Mammary epithelial cell (primary cell): ENCODE data around the gene GRAP.
"Not testable (repeated sequence)": the region's sequence is repeated elsewhere in the genome, so short reads cannot be mapped to it uniquely, and the experiment has no call there.

Source experiments
- EZH2 ChIP-seq: IDR thresholded peaks from 2 replicates; pipeline ENCODE4 v1.6.1; 2012; ENCODE audit warnings: low read length, inconsistent platforms, borderline replicate concordance
- TF ChIP-seq, protein P1 (sequence below), 2 donors: IDR thresholded peaks in 1 of 2; conservative IDR thresholded peaks in 1 of 2; 2 replicates each; pipeline ENCODE4 v1.5.1; 2011 to 2012; ENCODE audit warnings: inconsistent platforms in 2 of 2, low read length in 2 of 2, mild to moderate bottlenecking in 2 of 2, control low read depth in 1 of 2, low read depth in 1 of 2; ENCODE audit not compliant: insufficient read depth in 1 of 2; ENCODE audit errors: extremely low read depth in 1 of 2

GRCh38 chr17:19037547-19037946 is 9.2 kb downstream of the GRAP start:
- TF ChIP-seq, protein P1, sequence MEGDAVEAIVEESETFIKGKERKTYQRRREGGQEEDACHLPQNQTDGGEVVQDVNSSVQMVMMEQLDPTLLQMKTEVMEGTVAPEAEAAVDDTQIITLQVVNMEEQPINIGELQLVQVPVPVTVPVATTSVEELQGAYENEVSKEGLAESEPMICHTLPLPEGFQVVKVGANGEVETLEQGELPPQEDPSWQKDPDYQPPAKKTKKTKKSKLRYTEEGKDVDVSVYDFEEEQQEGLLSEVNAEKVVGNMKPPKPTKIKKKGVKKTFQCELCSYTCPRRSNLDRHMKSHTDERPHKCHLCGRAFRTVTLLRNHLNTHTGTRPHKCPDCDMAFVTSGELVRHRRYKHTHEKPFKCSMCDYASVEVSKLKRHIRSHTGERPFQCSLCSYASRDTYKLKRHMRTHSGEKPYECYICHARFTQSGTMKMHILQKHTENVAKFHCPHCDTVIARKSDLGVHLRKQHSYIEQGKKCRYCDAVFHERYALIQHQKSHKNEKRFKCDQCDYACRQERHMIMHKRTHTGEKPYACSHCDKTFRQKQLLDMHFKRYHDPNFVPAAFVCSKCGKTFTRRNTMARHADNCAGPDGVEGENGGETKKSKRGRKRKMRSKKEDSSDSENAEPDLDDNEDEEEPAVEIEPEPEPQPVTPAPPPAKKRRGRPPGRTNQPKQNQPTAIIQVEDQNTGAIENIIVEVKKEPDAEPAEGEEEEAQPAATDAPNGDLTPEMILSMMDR (conservative IDR thresholded peaks at IDR 0.05 in 1 of 2, IDR thresholded peaks at IDR 0.05 in 1 of 2; ENCODE audit: extremely low read depth in 1 of 2, insufficient read depth in 1 of 2, low read depth in 1 of 2, low read length in 2 of 2) = not testable (repeated sequence)
- not testable (repeated sequence) for TF ChIP-seq EZH2
